Measurements from ENCODE around the gene TMEM187. TPM values are rescaled to one million over a fixed set of nuclear protein-coding genes. Genes with fewer than 3 reads are reported as not detected.
A peak's percentile ranks its signal among the peaks of the same experiment; 100 is the strongest.

TMEM187 gene
- total and polyA plus RNA-seq, 3 donors from 2014 or later, result 6.1 to 15.7 (median 13.1) TPM

- Histone ChIP-seq H3K27ac (peak overlapping the region; percentile 74 to 88), H3K4me1 (peaks cover 10% of the 10 kb centered on the region), H3K36me3 (ENCODE audit: low read depth, missing control alignments) (no peaks in the 10 kb centered on the region), H3K9me3 (no peaks in the 10 kb centered on the region), H3K27me3 (no peaks in the 10 kb centered on the region), H3K4me3 (peak overlapping the region; percentile 52 to 67)
- TF ChIP-seq CTCF (IDR thresholded peaks at IDR 0.05), result no peak
- no peak for TF ChIP-seq POLR2A (IDR thresholded peaks at IDR 0.05)
- DNase-seq, result peak; percentile 95
- intact Hi-C loops (cut with DNase I; ENCODE audit: low total_unique reads), result no loop called here
- 0 to 2% methylated on average over 4 to 46 of the region's 76 CpGs for WGBS, 2 donors
These were observed 44.4 kb upstream of the TMEM187 start for GRCh38 chrX:153927922-153928760.

GRCh38 chrX:153928846-153929245, 43.7 kb upstream of the TMEM187 start:
- intact Hi-C loops (cut with DNase I; ENCODE audit: low total_unique reads), result no loop called here
- H3K36me3 ChIP-seq (ENCODE audit: low read depth, missing control alignments), result no peaks in the 10 kb centered on the region
- 31% methylated on average over 9 of the region's 9 CpGs; no CpG with 5 or more reads in 1 of the 2 donors for WGBS, 2 donors
- TF ChIP-seq CTCF (IDR thresholded peaks at IDR 0.05) (no peak), POLR2A (IDR thresholded peaks at IDR 0.05) (no peak)
- H3K27me3 ChIP-seq, result no peaks in the 10 kb centered on the region
- H3K27ac ChIP-seq, result peak overlapping the region in 1 of 2 donors; percentile 19
- no peaks in the 10 kb centered on the region for H3K9me3 ChIP-seq
- H3K4me1 ChIP-seq, result peaks cover 7% of the 10 kb centered on the region
- no peak for DNase-seq
- no peak overlapping the region for H3K4me3 ChIP-seq

- peaks cover 7% of the 10 kb centered on the region for H3K4me1 ChIP-seq
- no peaks in the 10 kb centered on the region for H3K9me3 ChIP-seq
- DNase-seq, result no peak
- H3K27me3 ChIP-seq, result no peaks in the 10 kb centered on the region
- no peak for TF ChIP-seq POLR2A (IDR thresholded peaks at IDR 0.05)
- TF ChIP-seq CTCF (IDR thresholded peaks at IDR 0.05), result no peak
- WGBS, 2 donors, result 81 to 93% methylated on average over 2 to 3 of the region's 10 CpGs
- H3K36me3 ChIP-seq (ENCODE audit: low read depth, missing control alignments), result no peaks in the 10 kb centered on the region
- no peak overlapping the region for H3K4me3 ChIP-seq
- no peak overlapping the region for H3K27ac ChIP-seq
- intact Hi-C loops (cut with DNase I; ENCODE audit: low total_unique reads), result no loop called here
These were observed 43.0 kb upstream of the TMEM187 start for GRCh38 chrX:153929576-153929975.

- no peak for DNase-seq
- WGBS, 2 donors, result 87 to 90% methylated on average over 15 to 27 of the region's 31 CpGs
- intact Hi-C loops (cut with DNase I; ENCODE audit: low total_unique reads), result no loop called here
- TF ChIP-seq POLR2A (IDR thresholded peaks at IDR 0.05) (no peak), CTCF (IDR thresholded peaks at IDR 0.05) (no peak)
- H3K27me3 ChIP-seq, result no peaks in the 10 kb centered on the region
- H3K9me3 ChIP-seq, result no peaks in the 10 kb centered on the region
- H3K27ac ChIP-seq, result no peak overlapping the region
- H3K4me1 ChIP-seq, result peaks cover 7% of the 10 kb centered on the region
- H3K36me3 ChIP-seq (ENCODE audit: low read depth, missing control alignments), result no peaks in the 10 kb centered on the region
- H3K4me3 ChIP-seq, result no peak overlapping the region
These were observed 42.3 kb upstream of the TMEM187 start for GRCh38 chrX:153930011-153930910.
